NCI-H2107 treated with DMSO at 0.1 percent for 48 hours (cell line): Measurements from ENCODE around the gene DAB2IP.

Experiments used
- DNase-seq: peaks from one replicate; lab custom pipeline; 2025; ENCODE audit not compliant: unreplicated experiment; lab: John Stamatoyannopoulos, UW

Gene DAB2IP

GRCh38 chr9:121625590-121625989 lies 25.8 kb upstream of the DAB2IP start:
- no peak for DNase-seq

GRCh38 chr9:121626012-121626411 lies 25.4 kb upstream of the DAB2IP start:
- DNase-seq = no peak

GRCh38 chr9:121627427-121627826 lies 24.0 kb upstream of the DAB2IP start:
- DNase-seq = no peak

GRCh38 chr9:121628401-121628800 lies 23.0 kb upstream of the DAB2IP start:
- no peak for DNase-seq

GRCh38 chr9:121631115-121631514 lies 20.3 kb upstream of the DAB2IP start:
- no peak for DNase-seq

- no peak for DNase-seq
Observed at GRCh38 chr9:121631978-121632418, 19.4 kb upstream of the DAB2IP start.

- DNase-seq = no peak
Observed at GRCh38 chr9:121633119-121633714, 18.2 kb upstream of the DAB2IP start.

GRCh38 chr9:121633736-121634135 lies 17.7 kb upstream of the DAB2IP start:
- no peak for DNase-seq

- DNase-seq = no peak
Observed at GRCh38 chr9:121634329-121635261, 16.8 kb upstream of the DAB2IP start.

- DNase-seq = no peak
Observed at GRCh38 chr9:121635300-121635876, 16.0 kb upstream of the DAB2IP start.

GRCh38 chr9:121636341-121636865 lies 15.0 kb upstream of the DAB2IP start:
- DNase-seq = no peak

GRCh38 chr9:121636978-121637712 lies 14.3 kb upstream of the DAB2IP start:
- no peak for DNase-seq

GRCh38 chr9:121637713-121638220 lies 13.7 kb upstream of the DAB2IP start:
- DNase-seq = no peak

GRCh38 chr9:121638399-121638798 lies 13.0 kb upstream of the DAB2IP start:
- DNase-seq = no peak

- no peak for DNase-seq
Observed at GRCh38 chr9:121638901-121639592, 12.4 kb upstream of the DAB2IP start.

GRCh38 chr9:121639619-121640018 lies 11.8 kb upstream of the DAB2IP start:
- DNase-seq = no peak

- DNase-seq = no peak
Observed at GRCh38 chr9:121640076-121640475, 11.4 kb upstream of the DAB2IP start.

- no peak for DNase-seq
Observed at GRCh38 chr9:121640491-121641223, 10.8 kb upstream of the DAB2IP start.

GRCh38 chr9:121641224-121641611 lies 10.2 kb upstream of the DAB2IP start:
- DNase-seq = no peak

GRCh38 chr9:121642758-121643157 lies 8.7 kb upstream of the DAB2IP start:
- DNase-seq = no peak
